ENCODE measurements around the gene EVI5L. TPM values are rescaled to one million over a fixed set of nuclear protein-coding genes. Genes with fewer than 3 reads are reported as not detected.
"Not testable (repeated sequence)": the region's sequence is repeated elsewhere in the genome, so short reads cannot be mapped to it uniquely, and the experiment has no call there.

Gene EVI5L
- polyA plus RNA-seq, 2 donors, result 8.5 to 8.8 TPM

GRCh38 chr19:7790416-7790815 is 39.6 kb upstream of the EVI5L start:
- H3K36me3 ChIP-seq (ENCODE audit: control insufficient read depth in 2 of 2, insufficient read depth in 2 of 2, low read length in 1 of 2), result no peaks in the 10 kb centered on the region
- peaks cover 0 to 14% of the 10 kb centered on the region in 2 donors for H3K27me3 ChIP-seq (ENCODE audit: control insufficient read depth in 1 of 2, insufficient read depth in 2 of 2, low read length in 2 of 2)
- WGBS, 2 donors, result 83 to 88% methylated on average over 14 of the region's 14 CpGs
- peaks cover 0 to 4% of the 10 kb centered on the region in 2 donors for H3K4me1 ChIP-seq (ENCODE audit: control insufficient read depth in 2 of 2, insufficient read depth in 2 of 2, low read length in 1 of 2)
- H3K9me3 ChIP-seq (ENCODE audit: control insufficient read depth in 2 of 2, insufficient read depth in 1 of 2, low read depth in 1 of 2, low read length in 1 of 2), result no peaks in the 10 kb centered on the region
- no peak overlapping the region for H3K27ac ChIP-seq (ENCODE audit: low read depth in 2 of 2, low read length in 1 of 2)
- H3K4me3 ChIP-seq (ENCODE audit: low read depth in 1 of 2, low read length in 2 of 2), result no peak overlapping the region

DNA sequence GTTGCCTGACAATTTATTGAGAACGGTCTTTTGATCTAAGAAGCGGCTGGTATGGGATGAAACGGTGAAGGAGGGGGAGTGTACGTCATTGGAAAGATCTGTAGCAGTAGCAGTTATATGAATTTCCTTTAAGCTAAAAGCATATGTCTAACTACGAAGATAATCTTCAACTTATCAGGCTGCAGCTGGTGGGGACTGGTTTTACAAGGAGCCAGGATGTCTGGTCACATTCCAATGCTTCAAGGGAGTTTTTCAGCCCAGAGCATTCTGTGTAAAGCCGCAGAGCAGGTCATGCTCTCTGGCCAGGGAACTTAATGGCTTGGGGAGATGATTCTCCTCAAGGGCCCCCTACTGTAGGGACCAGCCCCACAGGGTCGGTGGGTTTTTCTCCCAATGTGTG is 37.7 kb upstream of the EVI5L start:
- WGBS, 2 donors, result 45 to 52% methylated on average over 7 of the region's 7 CpGs
- Histone ChIP-seq H3K4me3 (ENCODE audit: low read depth in 1 of 2, low read length in 2 of 2) (no peak overlapping the region), H3K36me3 (ENCODE audit: control insufficient read depth in 2 of 2, insufficient read depth in 2 of 2, low read length in 1 of 2) (no peaks in the 10 kb centered on the region), H3K4me1 (ENCODE audit: control insufficient read depth in 2 of 2, insufficient read depth in 2 of 2, low read length in 1 of 2) (peaks cover 0 to 4% of the 10 kb centered on the region in 2 donors), H3K27ac (ENCODE audit: low read depth in 2 of 2, low read length in 1 of 2) (no peak overlapping the region), H3K9me3 (ENCODE audit: control insufficient read depth in 2 of 2, insufficient read depth in 1 of 2, low read depth in 1 of 2, low read length in 1 of 2) (no peaks in the 10 kb centered on the region), H3K27me3 (ENCODE audit: control insufficient read depth in 1 of 2, insufficient read depth in 2 of 2, low read length in 2 of 2) (peaks cover 0 to 10% of the 10 kb centered on the region in 2 donors)

DNA sequence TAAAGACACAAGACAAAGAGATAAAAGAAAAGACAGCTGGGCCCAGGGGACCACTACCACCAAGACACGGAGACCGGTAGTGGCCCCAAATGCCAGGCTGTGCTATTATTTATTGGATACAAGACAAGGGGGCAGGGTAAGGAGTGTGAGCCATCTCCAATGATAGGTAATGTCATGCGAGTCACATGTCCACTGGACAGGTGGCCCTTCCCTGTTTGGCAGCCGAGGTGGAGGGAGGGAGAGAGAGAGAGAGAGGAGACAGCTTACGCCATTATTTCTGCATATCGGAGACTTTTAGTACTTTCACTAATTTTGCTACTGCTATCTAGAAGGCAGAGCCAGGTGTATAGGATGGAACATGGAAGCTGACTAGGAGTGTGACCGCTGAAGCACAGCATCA is 37.3 kb upstream of the EVI5L start:
- not testable (repeated sequence) for H3K9me3 ChIP-seq (ENCODE audit: control insufficient read depth in 2 of 2, insufficient read depth in 1 of 2, low read depth in 1 of 2, low read length in 1 of 2); H3K4me3 ChIP-seq (ENCODE audit: low read depth in 1 of 2, low read length in 2 of 2); H3K27ac ChIP-seq (ENCODE audit: low read depth in 2 of 2, low read length in 1 of 2); H3K4me1 ChIP-seq (ENCODE audit: control insufficient read depth in 2 of 2, insufficient read depth in 2 of 2, low read length in 1 of 2); H3K36me3 ChIP-seq (ENCODE audit: control insufficient read depth in 2 of 2, insufficient read depth in 2 of 2, low read length in 1 of 2); H3K27me3 ChIP-seq (ENCODE audit: control insufficient read depth in 1 of 2, insufficient read depth in 2 of 2, low read length in 2 of 2)
- 82 to 84% methylated on average over 7 of the region's 7 CpGs for WGBS, 2 donors

DNA sequence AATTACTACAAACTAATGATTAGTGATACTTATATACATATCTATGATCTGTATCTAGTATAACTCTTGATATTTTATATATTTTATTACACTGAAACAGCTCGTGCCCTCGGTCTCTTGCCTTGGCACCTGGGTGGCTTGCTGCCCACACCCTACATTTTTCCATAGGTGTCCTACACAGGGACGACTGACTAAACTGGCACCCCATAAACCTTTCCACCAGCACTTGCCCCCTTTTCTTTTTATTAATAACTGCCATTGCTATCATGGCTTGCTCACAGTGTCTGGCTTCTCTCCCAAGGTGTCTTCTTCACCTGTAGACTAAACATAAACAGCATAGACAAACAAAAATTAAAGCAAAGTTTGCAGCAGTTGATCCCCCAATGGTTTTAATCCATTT is 36.5 kb upstream of the EVI5L start:
- H3K27me3 ChIP-seq (ENCODE audit: control insufficient read depth in 1 of 2, insufficient read depth in 2 of 2, low read length in 2 of 2), result peaks cover 0 to 5% of the 10 kb centered on the region in 2 donors
- no peak overlapping the region for H3K27ac ChIP-seq (ENCODE audit: low read depth in 2 of 2, low read length in 1 of 2)
- no peaks in the 10 kb centered on the region for H3K36me3 ChIP-seq (ENCODE audit: control insufficient read depth in 2 of 2, insufficient read depth in 2 of 2, low read length in 1 of 2)
- no peak overlapping the region for H3K4me3 ChIP-seq (ENCODE audit: low read depth in 1 of 2, low read length in 2 of 2)
- no peaks in the 10 kb centered on the region for H3K9me3 ChIP-seq (ENCODE audit: control insufficient read depth in 2 of 2, insufficient read depth in 1 of 2, low read depth in 1 of 2, low read length in 1 of 2)
- peaks cover 0 to 4% of the 10 kb centered on the region in 2 donors for H3K4me1 ChIP-seq (ENCODE audit: control insufficient read depth in 2 of 2, insufficient read depth in 2 of 2, low read length in 1 of 2)
- WGBS, 2 donors, result 76 to 81% methylated on average over 3 of the region's 3 CpGs

DNA sequence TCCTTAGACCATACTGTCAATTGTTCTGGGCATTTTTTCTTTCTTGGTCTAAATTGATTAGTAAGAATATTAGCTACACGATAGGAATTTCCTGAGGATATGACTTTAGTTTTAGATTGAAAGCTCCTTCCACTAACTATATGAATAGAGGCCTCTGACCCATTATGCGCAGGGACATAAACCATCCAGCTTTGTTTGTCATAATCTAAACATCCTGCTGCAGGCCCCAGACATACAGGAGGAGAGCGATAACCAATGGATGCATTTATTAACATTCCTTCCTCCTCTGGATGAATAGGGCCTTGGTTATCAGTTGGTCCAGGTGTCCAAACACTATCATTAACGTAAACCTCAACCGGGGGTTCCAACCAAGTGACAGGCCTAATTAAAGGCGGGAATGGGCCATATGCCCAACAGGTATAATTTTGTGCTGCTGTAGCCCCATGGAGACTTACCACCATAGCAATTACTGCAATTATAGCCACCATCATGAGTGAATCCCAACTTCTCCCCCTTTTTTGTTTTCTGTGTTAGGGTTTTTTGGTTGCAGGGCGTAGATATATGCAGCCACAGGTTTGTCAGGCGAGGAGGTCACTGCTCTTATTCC is 34.4 kb upstream of the EVI5L start:
- Histone ChIP-seq H3K27ac (ENCODE audit: low read depth in 2 of 2, low read length in 1 of 2) (no peak overlapping the region), H3K36me3 (ENCODE audit: control insufficient read depth in 2 of 2, insufficient read depth in 2 of 2, low read length in 1 of 2) (no peaks in the 10 kb centered on the region), H3K27me3 (ENCODE audit: control insufficient read depth in 1 of 2, insufficient read depth in 2 of 2, low read length in 2 of 2) (no peaks in the 10 kb centered on the region), H3K9me3 (ENCODE audit: control insufficient read depth in 2 of 2, insufficient read depth in 1 of 2, low read depth in 1 of 2, low read length in 1 of 2) (no peaks in the 10 kb centered on the region), H3K4me1 (ENCODE audit: control insufficient read depth in 2 of 2, insufficient read depth in 2 of 2, low read length in 1 of 2) (no peaks in the 10 kb centered on the region), H3K4me3 (ENCODE audit: low read depth in 1 of 2, low read length in 2 of 2) (no peak overlapping the region)
- WGBS, 2 donors, result 65 to 66% methylated on average over 8 of the region's 8 CpGs

GRCh38 chr19:7799640-7800355 is 30.2 kb upstream of the EVI5L start:
- Histone ChIP-seq H3K27ac (ENCODE audit: low read depth in 2 of 2, low read length in 1 of 2) (no peak overlapping the region), H3K27me3 (ENCODE audit: control insufficient read depth in 1 of 2, insufficient read depth in 2 of 2, low read length in 2 of 2) (peaks cover 0 to 2% of the 10 kb centered on the region in 2 donors), H3K4me1 (ENCODE audit: control insufficient read depth in 2 of 2, insufficient read depth in 2 of 2, low read length in 1 of 2) (no peaks in the 10 kb centered on the region), H3K36me3 (ENCODE audit: control insufficient read depth in 2 of 2, insufficient read depth in 2 of 2, low read length in 1 of 2) (no peaks in the 10 kb centered on the region), H3K4me3 (ENCODE audit: low read depth in 1 of 2, low read length in 2 of 2) (no peak overlapping the region), H3K9me3 (ENCODE audit: control insufficient read depth in 2 of 2, insufficient read depth in 1 of 2, low read depth in 1 of 2, low read length in 1 of 2) (peaks cover 0 to 6% of the 10 kb centered on the region in 2 donors)
- WGBS, 2 donors, result 3% methylated on average over 34 of the region's 34 CpGs

DNA sequence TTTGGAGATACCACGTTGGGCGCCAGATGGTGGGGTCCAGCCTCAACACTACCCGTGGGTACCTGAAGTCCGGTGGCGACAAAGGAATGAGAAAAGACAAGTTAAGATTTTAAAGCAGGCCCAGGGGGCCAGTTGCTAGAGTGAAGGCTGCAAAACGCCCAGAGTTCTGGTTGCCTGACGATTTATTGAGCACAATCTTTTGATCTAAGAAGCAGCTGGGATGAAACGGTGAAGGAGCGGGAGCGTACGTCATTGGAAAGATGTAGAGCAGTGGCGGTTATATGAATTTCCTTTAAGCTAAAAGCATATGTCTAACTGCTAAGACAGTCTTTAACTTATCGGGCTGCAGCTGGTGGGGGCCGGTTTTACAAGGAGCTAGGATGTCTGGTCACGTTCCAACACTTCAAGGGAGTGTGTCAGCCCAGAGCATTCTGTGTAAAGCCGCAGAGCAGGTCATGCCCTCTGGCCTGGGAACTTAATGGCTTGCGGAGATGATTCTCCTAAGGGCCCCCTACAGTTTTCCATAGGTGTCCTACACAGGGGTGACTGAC is 28.9 kb upstream of the EVI5L start:
- H3K9me3 ChIP-seq (ENCODE audit: control insufficient read depth in 2 of 2, insufficient read depth in 1 of 2, low read depth in 1 of 2, low read length in 1 of 2), result peaks cover 0 to 6% of the 10 kb centered on the region in 2 donors
- H3K27ac ChIP-seq (ENCODE audit: low read depth in 2 of 2, low read length in 1 of 2), result no peak overlapping the region
- H3K4me1 ChIP-seq (ENCODE audit: control insufficient read depth in 2 of 2, insufficient read depth in 2 of 2, low read length in 1 of 2), result no peaks in the 10 kb centered on the region
- H3K27me3 ChIP-seq (ENCODE audit: control insufficient read depth in 1 of 2, insufficient read depth in 2 of 2, low read length in 2 of 2), result peaks cover 0 to 2% of the 10 kb centered on the region in 2 donors
- no peaks in the 10 kb centered on the region for H3K36me3 ChIP-seq (ENCODE audit: control insufficient read depth in 2 of 2, insufficient read depth in 2 of 2, low read length in 1 of 2)
- H3K4me3 ChIP-seq (ENCODE audit: low read depth in 1 of 2, low read length in 2 of 2), result no peak overlapping the region
- 85 to 88% methylated on average over 17 of the region's 17 CpGs for WGBS, 2 donors

GRCh38 chr19:7806234-7806633 is 23.8 kb upstream of the EVI5L start:
- Histone ChIP-seq H3K4me1 (ENCODE audit: control insufficient read depth in 2 of 2, insufficient read depth in 2 of 2, low read length in 1 of 2) (no peaks in the 10 kb centered on the region), H3K36me3 (ENCODE audit: control insufficient read depth in 2 of 2, insufficient read depth in 2 of 2, low read length in 1 of 2) (no peaks in the 10 kb centered on the region), H3K27ac (ENCODE audit: low read depth in 2 of 2, low read length in 1 of 2) (no peak overlapping the region), H3K9me3 (ENCODE audit: control insufficient read depth in 2 of 2, insufficient read depth in 1 of 2, low read depth in 1 of 2, low read length in 1 of 2) (peaks cover 0 to 1% of the 10 kb centered on the region in 2 donors), H3K27me3 (ENCODE audit: control insufficient read depth in 1 of 2, insufficient read depth in 2 of 2, low read length in 2 of 2) (peaks cover 0 to 1% of the 10 kb centered on the region in 2 donors), H3K4me3 (ENCODE audit: low read depth in 1 of 2, low read length in 2 of 2) (no peak overlapping the region)
- WGBS, 2 donors, result 65 to 71% methylated on average over 3 of the region's 3 CpGs

GRCh38 chr19:7806876-7807275 is 23.1 kb upstream of the EVI5L start:
- Histone ChIP-seq H3K4me1 (ENCODE audit: control insufficient read depth in 2 of 2, insufficient read depth in 2 of 2, low read length in 1 of 2) (no peaks in the 10 kb centered on the region), H3K36me3 (ENCODE audit: control insufficient read depth in 2 of 2, insufficient read depth in 2 of 2, low read length in 1 of 2) (no peaks in the 10 kb centered on the region), H3K9me3 (ENCODE audit: control insufficient read depth in 2 of 2, insufficient read depth in 1 of 2, low read depth in 1 of 2, low read length in 1 of 2) (peaks cover 0 to 3% of the 10 kb centered on the region in 2 donors), H3K4me3 (ENCODE audit: low read depth in 1 of 2, low read length in 2 of 2) (no peak overlapping the region), H3K27ac (ENCODE audit: low read depth in 2 of 2, low read length in 1 of 2) (no peak overlapping the region), H3K27me3 (ENCODE audit: control insufficient read depth in 1 of 2, insufficient read depth in 2 of 2, low read length in 2 of 2) (no peaks in the 10 kb centered on the region)
- 68 to 71% methylated on average over 9 of the region's 9 CpGs for WGBS, 2 donors
